ENCODE results near the gene PRODH.
A peak's percentile ranks its signal among the peaks of the same experiment; 100 is the strongest.
"Not testable (repeated sequence)": the region's sequence is repeated elsewhere in the genome, so short reads cannot be mapped to it uniquely, and the experiment has no call there.

The PRODH gene

DNA sequence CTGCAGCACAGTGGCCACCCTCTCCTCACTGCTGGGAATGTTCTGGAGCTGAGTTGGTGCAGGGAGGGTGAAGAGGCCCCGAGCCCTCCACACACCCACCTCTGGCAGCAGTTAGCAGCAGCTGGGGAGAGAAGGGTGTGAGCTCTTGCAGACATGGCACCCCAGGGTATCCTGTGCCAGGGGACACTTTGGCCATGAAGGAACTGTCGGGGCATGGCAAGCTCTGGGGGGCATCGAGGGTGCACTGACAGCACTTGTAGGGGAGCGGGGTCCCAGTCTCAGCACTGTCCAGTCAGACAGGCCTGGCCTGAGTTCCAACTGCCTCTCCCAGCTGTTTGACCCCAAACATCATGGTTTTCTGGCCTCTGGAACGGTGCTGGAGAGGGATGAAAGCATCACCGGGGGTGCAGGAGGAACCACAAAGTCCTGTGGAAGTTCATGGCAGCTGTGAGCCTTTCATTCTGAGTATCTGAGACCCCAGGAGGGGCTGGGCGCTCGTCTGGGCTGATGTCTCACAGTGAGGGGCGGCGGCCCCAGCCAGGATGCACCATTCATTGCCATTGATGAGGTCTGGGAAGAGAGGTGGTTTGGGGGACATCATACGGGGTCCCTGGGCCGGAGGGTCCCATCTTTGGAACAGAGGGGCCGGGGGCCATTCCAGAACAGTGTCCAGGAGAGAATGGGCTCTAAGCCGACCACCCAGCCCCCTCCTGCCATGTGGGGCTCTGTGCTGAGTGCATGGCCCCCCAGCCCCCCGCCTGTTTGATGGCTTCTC is 20.2 kb upstream of the PRODH start:
- intact Hi-C loops (cut with DNase I): loop anchor here (10.0 kb wide), 3 partner anchors 128 to 758 kb away; partner anchors contain the start of genes CDC45, SEPTIN5 and UFD1
- peak in 4 of 10 donors; percentile 14 to 60 (median 34) for DNase-seq

DNA sequence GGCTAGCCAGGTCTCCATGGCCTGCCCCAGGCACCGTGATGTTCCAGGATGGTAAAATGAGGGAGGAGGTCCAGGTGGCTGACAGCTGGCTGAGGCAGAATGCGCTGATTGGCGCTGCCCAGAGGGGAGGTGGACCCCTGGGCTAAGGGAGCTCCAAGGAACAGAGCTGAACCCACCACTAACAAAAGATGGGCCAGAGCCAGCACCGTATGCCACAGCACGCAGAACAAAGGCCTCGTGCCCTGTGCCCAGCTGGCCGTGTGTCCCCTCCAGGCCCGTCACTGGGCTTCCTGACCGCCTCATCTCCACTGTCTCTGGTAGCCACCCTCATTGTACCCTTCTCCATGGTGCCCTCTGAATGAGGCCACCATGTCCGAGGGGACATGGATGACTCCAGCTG is 19.6 kb upstream of the PRODH start:
- DNase-seq: peak in 3 of 10 donors; percentile 2 to 68 (median 57)
- intact Hi-C loops (cut with DNase I): loop anchor here (10.0 kb wide), 3 partner anchors 129 to 759 kb away; partner anchors contain the start of genes CDC45, SEPTIN5 and UFD1

DNA sequence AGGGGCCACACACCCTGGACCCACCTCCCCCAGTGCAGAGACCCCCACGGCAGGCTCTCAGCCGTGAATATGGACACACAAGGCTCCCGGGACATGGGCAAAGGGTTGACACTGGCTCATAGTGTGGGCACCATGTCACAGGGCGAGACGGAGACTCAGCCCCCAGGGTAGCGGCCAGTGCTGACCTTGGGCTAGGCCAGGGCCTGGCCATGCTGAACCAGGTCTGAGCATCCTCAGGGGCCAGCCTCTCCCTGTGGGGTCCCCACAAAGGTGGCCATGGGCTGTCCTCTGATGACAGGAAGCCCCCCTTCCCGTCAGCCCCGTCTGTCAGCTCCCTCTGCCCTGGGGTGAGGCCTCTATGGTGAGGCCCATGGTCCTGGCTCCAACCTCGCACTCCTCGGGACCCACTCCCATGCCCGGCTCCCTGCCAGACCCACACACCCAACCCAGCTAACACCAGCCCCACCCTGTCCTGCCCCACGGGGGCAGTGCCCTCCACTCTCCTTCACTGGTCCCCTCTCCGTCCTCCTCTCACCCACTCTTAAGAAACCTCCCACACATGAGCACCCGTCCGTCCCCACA is 19.0 kb upstream of the PRODH start:
- peak in 6 of 10 donors; percentile 4 to 80 (median 36) for DNase-seq
- intact Hi-C loops (cut with DNase I): loop anchor here (10.0 kb wide), 3 partner anchors 130 to 760 kb away; partner anchors contain the start of genes CDC45, SEPTIN5 and UFD1

DNA sequence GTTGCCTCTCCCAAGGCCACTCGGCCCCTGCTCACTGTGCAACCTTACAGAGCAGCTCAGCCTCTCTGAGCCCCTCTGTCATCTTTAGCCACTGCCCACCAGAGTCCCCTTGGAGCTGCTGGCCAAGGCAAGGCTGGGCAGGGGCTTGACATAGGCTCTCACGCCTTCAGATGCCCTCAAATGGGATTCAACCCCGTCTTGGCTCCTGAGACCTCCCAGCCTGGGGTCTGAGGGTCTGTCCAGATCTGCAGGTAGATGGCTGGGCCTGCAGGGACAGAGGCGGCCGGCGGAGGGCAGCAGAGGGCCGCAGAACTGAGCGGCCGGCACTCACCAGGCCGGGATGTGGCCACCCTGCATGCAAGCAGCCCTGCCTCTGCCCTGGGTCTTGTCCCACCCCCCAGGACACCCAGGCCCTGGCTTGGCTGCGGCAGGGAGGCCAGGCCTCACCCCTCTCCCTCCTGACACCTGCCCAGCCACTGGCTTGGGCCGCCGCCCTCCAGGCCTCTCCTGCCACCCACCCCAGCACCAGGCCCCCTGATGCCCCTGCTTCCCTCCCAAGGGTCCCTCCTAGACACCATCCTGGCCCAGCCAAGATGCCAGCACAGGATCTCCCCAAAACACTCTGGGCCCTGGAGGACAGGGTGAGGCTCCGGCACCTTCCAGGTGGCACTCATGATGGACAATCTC is 18.4 kb upstream of the PRODH start:
- peak; percentile 59 to 97 (median 76) for DNase-seq
- intact Hi-C loops (cut with DNase I): loop anchor here (10.0 kb wide), 3 partner anchors 130 to 760 kb away; partner anchors contain the start of genes CDC45, SEPTIN5 and UFD1

DNA sequence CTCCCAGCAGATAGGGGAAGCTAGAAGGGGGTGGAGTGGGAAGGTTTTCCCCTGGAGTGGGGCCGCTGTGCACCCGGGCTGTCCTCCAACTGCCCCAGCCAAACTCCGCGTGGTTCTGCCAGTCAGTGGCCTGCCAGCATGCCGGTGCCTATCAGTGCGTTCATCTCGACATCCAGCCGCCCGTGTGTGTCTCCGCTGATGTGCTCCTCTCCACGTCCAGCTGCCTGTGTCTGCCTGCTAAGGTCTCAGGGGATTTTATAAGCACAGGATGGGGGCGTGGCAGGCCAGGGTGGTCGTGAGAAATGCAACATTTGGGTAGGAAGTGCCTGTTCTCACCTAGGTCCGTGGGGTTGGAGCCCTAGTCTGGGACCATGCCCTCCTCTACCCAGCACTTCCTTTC is 17.0 kb upstream of the PRODH start:
- intact Hi-C loops (cut with DNase I): loop anchor here (10.0 kb wide), 3 partner anchors 132 to 762 kb away; partner anchors contain the start of genes CDC45, SEPTIN5 and UFD1
- peak in 4 of 10 donors; percentile 6 to 40 (median 19) for DNase-seq

DNA sequence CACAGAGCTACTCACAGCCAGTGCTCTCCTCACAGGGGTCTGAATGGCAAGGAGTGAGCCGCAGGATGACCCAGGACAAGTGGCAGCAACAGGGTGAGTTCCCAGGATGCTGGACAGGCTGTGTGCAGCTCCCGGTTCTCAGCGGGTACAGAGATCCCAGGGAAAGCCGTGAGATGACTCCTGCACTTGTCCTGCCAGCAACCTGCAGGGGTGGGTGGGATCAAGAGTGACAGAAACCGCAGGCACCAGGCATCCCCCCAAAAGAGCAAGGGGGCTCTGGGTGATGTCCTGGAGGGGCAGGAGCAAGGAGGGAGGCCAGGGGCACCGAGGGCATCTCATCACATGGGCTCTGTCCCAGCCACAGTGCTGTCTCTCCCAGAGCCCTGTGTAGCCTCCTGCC is 15.9 kb upstream of the PRODH start:
- intact Hi-C loops (cut with DNase I): loop anchor here (10.0 kb wide), 3 partner anchors 133 to 763 kb away; partner anchors contain the start of genes CDC45, SEPTIN5 and UFD1
- DNase-seq: peak in 2 of 10 donors; percentile 21 to 40

DNA sequence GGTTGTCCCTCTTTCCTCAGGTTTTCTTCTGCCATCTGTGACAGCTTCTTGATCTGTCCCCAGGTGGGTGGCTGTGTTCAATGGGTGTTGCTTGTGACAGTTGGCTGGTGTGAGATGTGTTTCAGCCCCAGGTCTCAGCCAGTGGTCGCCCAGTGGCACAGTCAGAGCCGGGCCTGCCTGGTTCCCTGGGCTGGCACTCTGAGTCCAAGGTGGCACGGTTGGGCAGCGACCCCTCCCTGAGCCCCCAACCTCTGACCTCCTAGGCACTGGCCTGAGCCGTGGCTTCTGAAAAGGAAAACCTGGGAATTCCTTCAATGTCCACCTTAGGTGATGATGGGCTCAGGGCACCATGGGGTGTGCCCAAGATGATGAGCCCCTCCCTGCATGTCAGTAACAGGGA is 14.0 kb upstream of the PRODH start:
- intact Hi-C loops (cut with DNase I): loop anchor here (10.0 kb wide), 3 partner anchors 135 to 765 kb away; partner anchors contain the start of genes CDC45, SEPTIN5 and UFD1

DNA sequence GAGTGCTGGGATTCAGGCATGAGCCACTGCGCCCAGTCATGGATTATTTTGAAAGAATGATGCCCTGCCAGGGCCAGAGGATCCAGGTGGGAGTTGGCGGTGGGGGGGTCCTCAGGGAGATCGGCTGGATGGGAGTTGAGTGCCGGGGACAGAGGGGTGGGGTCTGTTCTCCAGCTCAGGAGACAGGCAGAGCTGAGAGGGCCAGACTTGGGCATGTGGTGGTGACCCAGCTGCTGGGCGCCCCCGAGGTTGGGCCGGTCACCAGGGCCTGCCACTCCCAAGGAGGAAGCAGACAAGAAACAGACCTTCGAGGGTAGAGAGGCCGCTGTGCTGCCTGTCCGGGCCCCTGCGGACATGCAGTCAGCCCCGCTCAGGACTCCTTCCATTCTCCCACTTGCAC is 11.8 kb upstream of the PRODH start:
- peak in 4 of 10 donors; percentile 14 to 74 (median 60) for DNase-seq

More for the DNA sequence above, 14.0 kb upstream of the PRODH start:
- DNase-seq: peak in 4 of 10 donors; percentile 4 to 52 (median 34)

DNA sequence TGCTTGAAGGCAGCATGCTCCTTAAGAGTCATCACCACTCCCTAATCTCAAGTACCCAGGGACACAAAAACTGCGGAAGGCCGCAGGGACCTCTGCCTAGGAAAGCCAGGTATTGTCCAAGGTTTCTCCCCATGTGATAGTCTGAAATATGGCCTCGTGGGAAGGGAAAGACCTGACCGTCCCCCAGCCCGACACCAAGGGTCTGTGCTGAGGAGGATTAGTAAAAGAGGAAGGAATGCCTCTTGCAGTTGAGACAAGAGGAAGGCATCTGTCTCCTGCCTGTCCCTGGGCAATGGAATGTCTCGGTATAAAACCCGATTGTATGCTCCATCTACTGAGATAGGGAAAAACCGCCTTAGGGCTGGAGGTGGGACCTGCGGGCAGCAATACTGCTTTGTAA is 11.0 kb upstream of the PRODH start:
- DNase-seq: peak in 1 of 10 donors; percentile 15

More for the DNA sequence above, 11.8 kb upstream of the PRODH start:
- intact Hi-C loops (cut with DNase I): no loop called here

DNA sequence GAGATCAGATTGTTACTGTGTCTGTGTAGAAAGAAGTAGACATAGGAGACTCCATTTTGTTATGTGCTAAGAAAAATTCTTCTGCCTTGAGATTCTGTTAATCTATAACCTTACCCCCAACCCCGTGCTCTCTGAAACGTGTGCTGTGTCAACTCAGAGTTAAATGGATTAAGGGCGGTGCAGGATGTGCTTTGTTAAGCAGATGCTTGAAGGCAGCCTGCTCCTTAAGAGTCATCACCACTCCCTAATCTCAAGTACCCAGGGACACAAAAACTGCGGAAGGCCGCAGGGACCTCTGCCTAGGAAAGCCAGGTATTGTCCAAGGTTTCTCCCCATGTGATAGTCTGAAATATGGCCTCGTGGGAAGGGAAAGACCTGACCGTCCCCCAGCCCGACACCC is 2.6 kb upstream of the PRODH start:
- DNase-seq: peak in 1 of 10 donors; percentile 24
- intact Hi-C loops (cut with DNase I): not testable (repeated sequence)

More for the DNA sequence above, 11.0 kb upstream of the PRODH start:
- intact Hi-C loops (cut with DNase I): not testable (repeated sequence)

DNA sequence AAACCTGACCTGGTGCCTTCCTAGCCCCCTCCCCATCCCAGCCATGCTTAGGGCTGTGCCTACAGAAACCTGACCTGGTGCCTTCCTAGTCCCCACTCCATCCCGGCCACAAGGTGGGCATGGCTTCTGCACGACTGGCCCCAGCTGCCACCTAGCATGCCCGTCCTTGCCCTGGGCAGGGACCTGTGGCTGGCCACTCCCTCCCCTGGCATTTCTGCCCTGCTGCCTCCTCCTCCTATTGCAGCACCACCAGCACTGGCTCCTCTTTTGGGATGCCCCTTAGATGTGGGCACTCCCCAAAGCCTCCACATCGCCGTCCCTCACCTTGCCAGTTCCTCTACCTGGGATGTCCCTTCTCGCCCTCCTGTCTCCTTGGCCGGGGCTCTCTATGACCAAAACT is 1.4 kb downstream of the PRODH start:
- DNase-seq; intact Hi-C loops (cut with DNase I): not testable (repeated sequence)

DNA sequence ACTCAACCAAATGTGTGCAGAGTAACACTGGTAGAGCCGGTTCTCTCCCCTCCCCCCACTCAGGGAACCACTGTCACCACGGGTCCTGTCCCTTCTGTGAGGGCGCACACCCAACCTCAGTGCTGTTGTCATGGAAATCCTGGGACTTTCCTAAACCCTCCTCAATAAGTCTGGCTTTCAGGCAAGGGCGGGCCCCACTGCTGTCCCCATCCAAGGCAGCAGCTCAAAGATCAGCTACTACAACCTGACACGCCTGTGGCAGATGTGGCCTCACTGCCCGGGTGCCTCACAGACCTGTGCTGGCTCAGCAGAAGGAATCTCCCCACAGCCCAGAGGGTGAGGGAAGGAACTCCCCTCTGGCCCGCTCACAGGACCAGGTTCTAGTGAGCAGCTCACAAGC is 2.2 kb downstream of the PRODH start:
- DNase-seq: no peak
- intact Hi-C loops (cut with DNase I): no loop called here

DNA sequence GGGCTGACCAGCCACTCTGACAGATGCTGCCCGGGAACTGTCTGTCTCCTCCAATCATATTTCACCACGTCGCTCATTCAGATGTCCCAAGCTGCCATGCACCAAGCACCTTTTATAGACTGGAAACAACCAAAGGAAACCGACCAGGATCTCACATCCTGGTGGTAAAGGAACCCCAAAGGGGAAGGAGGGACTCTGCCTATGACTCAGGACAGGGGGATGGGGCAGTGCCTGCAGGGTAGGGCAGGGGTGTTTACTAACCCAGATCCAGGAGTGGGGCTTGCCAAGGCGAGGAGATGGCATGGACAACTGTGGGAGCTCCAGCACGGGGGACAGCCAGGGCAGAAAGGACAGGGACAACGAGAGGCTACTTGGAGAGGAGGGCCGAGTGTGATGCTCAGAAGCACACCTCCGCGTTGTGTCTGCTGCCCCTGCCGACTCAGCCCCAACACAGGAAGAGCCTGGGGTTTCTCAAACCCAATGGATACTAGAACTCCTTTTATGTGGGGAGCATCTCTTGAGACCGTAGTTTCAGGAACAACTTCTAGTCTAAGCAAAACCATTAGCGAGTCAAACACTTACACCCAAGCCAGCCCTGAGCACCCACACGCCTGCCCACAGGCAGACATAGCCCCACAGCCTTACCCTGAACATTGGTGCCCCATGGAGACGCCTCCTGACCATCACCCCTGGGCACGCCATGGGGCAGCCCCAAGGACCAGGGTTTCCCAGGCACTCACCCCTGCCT is 4.0 kb downstream of the PRODH start:
- DNase-seq: no peak
- intact Hi-C loops (cut with DNase I): no loop called here

DNA sequence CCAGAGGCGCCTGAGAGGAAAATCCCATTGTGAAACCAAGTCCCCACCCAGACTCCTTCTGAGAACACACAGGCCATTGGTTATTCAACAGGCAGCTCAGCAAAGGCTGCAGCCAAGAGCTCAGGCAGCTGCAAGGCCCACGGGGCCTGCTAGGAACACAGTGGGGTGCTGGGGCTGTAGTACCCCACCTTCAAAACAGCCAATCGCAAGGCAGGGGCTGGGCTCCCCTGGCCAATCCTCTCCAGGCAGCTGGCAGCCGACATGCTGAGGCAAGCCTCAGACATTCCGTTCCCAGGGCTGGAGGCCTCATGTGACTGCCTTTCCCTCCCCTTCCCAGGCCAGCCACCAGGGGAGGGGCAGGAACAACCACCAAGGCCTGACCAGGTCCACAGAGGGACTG is 6.6 kb downstream of the PRODH start:
- peak in 2 of 10 donors; percentile 25 to 62 for DNase-seq
- intact Hi-C loops (cut with DNase I): no loop called here

DNA sequence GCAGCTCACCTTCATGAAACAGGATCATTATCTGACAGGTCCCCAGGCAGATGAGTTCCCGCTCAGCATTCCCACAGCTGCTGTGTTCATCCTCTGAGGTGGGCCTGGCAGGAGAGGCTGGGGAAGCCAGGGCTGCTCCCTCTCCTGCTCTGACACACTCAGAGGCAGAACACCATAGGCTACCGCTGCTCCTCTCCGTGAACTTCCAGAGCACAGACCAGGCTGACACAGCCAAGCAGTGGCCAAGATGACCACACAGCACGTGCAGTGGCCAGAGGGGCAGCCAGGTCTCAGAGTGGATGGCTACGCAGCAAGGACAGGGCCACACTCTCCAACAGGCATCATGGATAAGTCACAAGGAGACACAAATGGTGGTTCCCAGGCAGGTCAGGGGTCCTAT is 8.5 kb downstream of the PRODH start:
- intact Hi-C loops (cut with DNase I): no loop called here

DNA sequence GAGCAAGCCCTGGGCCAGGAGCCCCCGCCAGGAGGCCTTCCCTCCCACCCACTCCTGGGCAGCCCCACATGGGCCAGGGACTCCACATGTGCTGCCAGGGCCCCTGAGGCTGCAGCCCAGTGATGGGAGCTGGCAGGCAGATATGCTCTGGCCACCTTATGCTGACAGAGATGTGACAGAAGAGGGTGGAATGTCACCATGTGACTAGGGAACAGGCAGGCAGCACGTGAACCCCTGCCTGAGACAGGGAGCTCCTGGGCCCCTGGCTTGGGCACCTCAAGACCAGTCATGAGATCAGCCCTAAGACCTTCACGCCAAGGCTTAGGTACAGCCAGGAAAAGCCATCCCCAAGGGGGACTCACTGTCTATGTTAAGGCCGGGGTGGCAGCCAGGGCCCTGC is 9.1 kb downstream of the PRODH start:
- intact Hi-C loops (cut with DNase I): no loop called here
- no peak for DNase-seq

More for the DNA sequence above, 8.5 kb downstream of the PRODH start:
- DNase-seq: no peak

DNA sequence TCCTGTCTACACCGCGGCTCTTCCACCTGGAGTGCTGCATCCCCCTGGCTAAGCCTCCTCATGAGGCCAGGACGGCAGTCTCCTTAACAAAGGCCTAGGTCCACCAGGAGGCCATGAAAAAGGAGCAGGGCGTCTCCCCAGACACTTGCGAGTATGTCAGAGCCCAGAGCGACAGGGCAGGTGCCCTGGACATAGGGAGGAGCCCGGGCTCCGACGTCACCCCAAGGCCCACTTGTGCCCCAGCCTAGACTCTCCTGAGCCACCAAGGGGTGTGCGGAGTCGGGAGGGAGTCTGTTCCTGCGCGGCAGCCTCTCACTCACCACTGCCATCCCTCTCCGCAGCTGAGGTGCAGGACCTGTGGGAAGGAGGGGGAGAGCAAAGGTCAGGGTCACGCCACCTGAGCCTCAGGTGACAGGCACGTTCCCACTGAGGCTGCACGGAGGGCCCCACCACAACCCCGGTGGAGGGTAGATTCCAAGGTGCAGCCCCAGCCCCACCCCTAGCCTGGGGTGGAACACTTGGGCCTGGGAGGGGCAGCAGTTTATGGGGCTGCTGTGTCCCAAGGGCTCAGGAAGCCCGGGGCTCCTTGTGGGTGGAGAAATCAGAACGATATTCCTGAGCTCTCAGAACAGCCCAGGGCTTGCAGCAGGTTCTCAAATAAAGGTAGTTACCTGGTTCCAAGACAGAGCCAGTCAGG is 10.6 kb downstream of the PRODH start:
- no peak for DNase-seq
- intact Hi-C loops (cut with DNase I): no loop called here

DNA sequence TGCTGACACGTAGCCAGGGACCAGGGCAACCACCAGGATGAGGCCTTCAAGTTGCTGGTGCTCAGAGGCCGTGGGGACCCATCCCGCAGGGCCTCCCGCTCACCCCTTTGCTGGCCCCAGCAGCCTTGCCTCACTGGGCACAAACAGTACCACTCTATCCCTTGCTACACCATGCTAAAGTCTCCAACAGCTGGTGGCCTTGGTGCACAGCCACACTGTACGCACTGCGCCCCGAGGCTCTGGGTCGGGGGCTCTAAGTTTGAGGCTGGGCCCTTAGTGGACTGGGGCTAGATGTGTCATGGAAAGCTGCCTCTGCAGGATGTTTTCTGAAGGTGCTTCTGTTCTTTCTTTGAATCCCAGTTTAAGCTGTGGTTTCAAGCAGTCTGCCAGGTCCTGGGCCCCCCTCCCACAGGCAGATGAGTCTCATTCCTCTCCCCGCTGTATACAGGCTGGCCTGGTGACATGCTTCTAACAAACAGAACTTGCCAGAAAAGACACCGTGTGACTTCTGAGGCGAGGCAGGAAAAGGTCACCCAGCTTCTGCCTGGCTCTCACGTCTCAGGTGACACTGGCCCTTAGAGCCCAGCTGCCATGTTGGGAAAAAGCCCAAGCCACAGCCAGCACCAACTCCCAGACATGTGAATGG is 15.7 kb downstream of the PRODH start:
- intact Hi-C loops (cut with DNase I); DNase-seq: not testable (repeated sequence)

DNA sequence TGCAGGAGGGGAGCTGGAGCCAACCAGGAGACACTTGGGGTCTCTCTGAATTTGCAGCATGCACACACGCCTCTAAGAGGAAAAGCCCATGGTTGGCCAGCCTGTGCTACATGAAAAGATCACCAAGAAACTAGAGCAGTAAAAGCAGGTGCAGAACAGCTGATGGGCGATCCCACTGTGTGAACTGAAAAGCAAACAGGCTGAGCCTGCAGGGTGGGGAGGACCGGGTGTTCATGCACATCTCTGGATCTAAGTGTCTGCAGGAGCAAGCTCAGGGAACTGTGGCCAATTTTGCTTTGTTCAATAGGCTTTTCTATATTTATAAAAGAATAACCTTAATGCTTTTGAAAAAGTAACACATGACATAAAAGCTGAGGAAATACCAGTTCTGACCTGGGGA is 18.3 kb downstream of the PRODH start:
- intact Hi-C loops (cut with DNase I): not testable (repeated sequence)
- DNase-seq: peak in 1 of 10 donors; percentile 38

Data from posterior cingulate gyrus (tissue), 11 donors.